GM21390 (cell line): ENCODE data around the gene ESD.

Experiments used
- ATAC-seq: cut with Tn5 transposase; IDR thresholded peaks from one replicate; pipeline ENCODE4 v1.9.1; 2021; ENCODE audit not compliant: unreplicated experiment

The ESD gene

DNA sequence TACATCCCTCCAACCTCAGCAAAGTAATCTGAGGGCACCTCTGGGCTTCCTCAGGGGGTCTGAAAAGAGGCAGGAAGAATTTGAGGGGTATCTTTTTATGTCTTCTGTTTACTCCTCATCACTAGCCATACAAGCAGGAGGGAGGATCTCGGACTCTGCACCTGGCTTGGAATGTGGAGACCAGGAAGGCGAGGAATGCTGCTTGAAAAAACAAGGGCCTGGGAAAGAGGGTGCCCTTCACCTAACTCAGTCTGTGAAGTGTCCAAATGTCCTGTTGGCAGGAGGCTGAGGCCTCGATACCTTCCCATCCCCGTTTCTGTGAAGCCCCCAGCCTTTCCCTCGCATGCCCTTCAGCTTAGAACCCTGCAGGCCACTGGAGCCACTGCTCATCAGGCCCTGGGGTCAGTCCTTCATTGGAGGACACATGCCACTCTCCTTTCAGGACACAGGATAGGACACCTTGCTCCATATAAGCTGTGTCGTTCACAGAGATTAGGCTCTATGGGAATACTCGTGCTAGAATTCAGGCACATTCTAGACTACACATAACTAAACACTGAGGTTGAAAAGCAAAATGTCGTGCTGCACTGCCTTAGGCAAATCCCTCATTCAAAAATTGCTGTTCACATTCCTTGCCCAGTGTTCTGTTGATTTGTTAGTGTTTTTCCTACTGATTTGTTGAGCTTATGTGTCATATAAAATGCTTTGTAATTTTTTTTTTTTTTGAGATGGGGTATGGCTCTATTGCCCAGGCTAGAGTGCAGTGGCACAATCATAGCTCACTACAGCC lies 49.7 kb downstream of the ESD start:
- no peak for ATAC-seq

DNA sequence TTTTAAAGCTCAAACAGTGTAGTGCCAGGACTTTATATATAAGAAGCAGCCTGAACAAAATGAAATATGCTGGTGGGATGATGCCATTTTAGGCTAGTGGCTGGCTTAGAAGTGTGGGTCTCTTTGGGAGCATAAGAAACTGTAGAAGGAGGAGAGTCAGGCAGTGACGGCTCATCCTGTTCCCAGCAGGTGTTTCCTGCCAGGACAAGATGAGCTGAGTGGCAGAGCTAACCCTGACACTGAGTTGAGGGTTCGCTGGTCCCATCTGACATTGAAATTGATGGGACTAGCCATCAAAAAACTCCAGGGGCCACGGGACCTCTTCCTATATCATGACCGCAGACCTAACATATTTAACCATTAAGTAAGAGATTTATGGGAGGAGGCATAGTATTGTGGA lies 51.3 kb downstream of the ESD start:
- ATAC-seq = no peak

DNA sequence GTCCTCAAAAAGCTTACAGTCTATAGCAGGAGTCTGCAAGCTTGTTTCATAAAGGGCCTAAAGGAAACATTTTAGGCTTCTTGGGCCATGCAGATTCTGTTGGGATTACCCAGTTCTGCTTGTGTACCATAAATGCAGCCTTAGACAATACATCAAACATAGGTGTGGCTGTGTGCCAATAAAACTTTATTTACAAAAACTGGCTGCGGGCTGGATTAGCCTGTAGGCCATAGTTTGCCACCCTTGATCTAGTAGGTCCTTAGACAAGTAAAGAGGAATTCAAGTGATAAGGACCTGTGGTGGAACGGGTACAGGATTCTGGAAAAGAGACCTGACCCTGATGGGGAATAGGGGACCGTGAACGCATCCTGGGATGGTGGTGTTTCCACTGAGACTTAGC lies 51.9 kb downstream of the ESD start:
- no peak for ATAC-seq

DNA sequence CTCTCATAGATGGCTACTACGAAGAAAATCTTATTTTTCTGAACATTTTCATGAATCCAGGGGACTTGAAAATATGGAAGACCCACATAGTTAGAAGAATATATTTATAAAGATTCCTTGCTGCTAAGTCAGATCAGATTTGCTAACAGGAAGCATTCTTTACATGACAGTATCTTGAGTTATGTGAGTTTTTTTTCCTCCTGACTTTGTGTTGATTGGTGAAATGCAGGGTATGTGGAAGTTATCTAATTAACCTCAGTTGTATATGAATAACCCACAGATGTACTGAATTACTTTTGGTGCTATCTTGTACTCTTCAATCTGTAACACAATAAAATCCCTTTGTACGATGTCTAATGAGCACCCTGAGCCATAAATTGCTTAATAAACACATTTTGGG lies 53.8 kb downstream of the ESD start:
- no peak for ATAC-seq

DNA sequence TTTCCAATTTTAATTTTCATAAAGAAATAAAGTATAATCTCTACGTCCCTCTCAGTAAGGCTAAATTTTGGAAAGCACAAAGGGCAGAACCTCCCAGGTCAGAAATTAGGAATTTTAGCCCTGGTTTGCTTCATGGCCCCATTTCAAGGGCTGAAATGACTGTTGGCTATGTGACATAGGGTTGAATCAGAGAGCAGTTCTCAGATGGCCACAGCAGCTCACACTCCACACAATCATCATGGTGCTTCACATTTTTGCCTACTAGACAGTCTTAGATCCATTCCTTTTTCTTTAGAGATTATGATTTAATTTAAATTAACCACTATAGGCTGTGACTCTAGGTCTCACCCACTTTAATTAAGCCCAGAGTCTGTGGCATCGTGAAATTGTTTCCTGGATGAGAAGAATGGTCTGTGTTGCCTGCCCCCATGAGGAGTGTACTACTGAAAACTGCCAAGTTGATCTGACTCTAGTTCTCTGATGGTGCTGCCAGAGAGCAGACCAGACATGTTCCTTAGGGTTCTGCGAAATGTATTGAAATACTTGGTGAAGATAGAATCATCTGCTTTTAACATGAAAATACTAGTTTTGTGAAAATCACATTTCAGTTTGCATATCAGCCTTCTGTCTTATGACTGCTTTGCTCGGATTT lies 57.4 kb downstream of the ESD start:
- ATAC-seq = no peak

DNA sequence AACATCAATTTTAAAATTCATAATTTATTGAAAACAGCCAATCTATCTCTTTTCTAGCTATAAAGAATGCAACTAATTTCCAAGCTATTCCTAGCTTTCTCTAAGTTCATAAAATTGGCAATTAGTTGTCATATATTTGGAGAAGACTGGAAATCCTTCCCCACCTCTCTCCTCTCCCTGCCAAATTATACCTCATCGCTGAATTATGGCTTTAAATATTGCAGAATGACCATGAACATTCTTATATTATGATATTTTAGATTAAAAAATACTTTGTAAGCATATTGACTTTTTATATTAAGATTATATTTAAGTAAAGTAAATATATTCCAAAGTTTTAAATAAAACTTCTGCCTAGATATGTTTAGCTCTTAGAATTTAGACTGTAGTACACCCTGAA lies 58.2 kb downstream of the ESD start:
- ATAC-seq = no peak

DNA sequence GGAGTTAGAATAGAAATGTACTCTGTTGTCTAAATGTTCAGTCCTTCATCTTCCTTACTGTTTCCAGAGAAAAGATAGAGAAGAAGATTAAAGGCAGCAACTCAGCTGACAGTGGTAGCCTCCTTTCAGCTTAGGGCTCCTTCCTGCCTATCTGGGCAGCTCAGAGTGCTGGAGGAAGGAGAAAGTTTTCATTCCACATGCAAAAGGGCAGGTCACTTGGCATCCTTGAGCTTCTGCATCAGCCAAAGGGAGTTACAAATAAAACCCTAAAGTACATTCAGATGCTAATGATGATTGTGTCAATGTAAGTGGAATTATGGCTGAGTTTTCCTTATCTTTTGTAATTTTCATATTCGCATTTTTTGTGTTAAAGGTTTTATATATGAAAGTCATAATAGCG lies 58.9 kb downstream of the ESD start:
- ATAC-seq = no peak

DNA sequence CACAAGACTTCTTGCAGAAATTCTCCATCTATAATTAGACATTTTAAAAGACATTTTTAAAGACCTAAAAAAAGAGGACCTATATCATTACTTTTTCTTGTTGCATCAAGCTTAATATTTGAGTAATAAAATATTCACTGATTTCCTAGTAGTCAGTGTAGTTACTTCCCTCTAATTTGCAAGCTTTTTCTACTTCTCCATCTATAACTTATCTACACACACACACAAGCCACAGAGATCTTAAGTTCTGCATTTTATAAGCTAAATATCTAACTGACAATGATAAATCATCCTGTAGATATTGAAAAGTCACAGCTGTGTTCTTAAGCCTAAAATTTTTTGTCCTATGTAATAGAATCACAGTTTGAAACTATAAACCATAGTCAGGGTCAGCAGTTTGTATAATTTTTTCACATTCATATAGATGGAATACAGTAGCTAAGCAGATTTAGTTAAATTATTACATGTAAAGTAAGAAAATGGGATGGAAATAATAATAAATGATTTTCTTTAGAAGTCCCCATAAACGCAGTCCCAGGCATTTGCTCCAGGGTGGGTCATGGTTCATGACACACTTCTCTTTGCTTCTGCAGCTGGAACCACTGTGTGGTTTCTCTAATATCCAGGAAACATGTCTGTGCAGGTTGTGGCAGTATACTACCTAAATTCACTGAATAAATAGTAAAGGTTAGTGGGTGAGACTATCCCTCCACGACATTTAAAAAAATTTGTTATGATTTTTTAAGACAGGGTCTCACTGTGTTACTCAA lies 60.2 kb downstream of the ESD start:
- no peak for ATAC-seq

DNA sequence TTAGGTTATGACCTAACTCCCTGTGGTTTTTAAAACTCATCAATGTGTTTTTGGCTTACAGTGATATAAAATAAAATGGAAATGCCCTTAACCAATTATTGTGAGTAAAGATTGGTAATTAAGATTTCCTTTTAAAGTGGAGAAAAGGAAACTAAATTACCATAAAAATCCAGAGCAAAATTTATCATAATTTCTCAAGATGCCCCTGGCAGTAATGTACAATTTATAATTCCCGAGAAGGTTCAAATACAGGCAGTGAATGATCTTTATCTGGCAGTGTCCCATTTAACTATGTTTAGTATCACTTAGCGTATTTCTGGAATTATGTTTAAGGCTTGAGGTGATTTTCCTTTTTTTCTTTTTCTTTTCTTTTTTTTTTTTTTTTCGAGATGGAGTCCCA lies 61.5 kb downstream of the ESD start:
- no peak for ATAC-seq

DNA sequence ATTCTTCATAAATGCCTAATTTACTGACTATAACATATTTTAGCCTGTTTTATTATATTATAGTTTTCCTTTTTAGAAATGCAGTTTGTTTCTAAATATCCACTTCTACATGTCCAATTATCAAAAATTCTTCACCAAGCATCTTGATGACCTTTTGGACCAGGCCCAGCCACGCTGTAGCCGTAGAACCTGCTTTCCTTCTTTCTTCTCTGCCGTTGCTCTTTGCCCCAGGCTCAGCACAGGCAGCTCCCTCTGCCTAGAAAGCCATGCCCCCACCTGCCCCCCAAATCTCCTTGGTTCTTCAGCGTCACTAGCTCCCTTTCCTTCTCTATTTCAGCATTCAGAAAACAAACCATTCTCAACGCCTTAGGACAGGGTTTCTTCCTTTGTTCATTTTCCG lies 65.4 kb downstream of the ESD start:
- ATAC-seq = no peak

DNA sequence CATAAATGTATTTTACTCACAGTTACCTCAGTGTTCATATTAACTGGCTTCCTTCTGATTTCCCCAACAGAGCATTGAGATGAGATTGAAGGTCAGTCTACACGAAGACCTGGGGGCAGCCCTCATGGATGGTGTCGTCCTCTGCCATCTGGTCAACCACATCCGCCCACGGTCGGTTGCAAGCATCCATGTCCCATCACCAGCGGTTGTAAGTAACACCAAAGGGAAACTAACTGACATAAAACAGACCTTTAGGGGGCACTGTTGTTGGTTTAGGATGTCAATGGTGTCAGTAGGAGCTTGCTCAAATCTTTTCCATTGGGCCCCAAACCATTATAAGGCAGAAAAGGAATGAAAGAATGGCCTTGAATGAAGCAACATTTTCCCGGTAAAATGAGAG lies 68.2 kb downstream of the ESD start:
- no peak for ATAC-seq

DNA sequence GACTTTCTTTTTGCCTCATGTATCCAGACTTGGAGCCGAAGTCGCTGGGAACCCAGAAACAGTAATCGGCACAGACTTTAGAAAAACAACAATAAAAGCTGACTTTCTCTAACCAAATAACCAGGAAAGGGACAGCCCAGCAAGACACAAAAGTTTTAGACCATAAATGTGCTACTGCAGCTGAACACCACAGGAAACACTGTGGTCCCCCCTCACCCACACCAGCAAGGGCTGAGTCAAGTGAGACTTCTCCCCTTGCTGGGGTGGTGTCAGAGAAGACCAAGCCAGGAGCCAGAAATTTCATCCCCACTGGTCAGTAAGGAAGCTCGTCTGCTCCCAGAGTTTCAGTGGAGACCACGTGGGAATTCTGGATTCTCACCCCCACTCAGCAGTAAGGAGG lies 70.6 kb downstream of the ESD start:
- ATAC-seq = no peak
